Fibroblast of skin of abdomen (primary cell): ENCODE data around the gene CARD6.
"Not testable (repeated sequence)": the region's sequence is repeated elsewhere in the genome, so short reads cannot be mapped to it uniquely, and the experiment has no call there.

ENCODE experiments used
- DNase-seq: peaks from one replicate; pipeline ENCODE4 v3.0.0-alpha.2; 2013

Gene CARD6

DNA sequence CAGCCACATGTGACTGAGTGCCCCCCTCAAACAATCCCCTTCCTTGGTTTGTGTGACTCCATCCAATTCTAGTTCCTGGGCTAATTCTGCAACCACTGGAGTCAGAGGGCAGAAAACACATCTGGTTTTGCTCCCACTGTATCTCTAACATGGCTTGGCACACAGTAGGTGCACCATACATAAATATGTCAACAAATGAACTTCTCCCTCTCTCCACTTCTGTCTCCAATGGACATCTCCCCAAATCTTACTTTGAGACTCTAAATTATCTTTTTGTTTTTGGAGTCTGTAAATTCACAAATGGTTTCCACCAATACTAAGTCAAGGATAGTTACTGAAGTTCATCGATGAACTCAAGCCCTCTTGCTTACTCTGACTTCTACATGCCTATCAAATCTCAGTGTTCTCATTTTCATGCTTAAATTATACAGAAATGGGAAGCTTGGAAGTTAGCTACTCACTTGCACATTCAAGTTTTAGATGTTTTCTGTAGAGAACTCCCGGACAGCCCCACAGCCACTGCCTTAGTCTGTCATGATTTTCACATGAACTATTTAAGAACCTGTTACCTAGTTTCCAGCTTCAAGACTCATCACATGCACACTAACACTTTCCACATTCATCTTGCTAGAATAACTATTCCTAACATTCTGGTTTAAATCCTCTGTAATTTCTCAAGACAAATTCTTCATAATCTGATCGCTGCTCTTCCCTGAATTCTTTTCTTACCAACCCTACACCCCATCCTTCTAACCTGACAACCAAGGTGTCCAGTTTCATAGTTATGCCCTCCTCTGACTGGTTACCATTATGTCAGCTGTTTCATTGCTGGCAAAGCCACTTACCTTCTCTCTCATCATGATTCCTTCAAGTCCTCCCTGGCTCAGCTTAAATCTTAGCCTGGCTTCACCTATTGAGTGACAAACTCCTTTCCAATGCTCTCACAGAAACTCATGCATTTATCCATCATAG is 12.2 kb upstream of the CARD6 start:
- DNase-seq, result no peak

- DNase-seq, result no peak
Observed at GRCh38 chr5:40829748-40830533, 11.2 kb upstream of the CARD6 start.

- no peak for DNase-seq
Observed at GRCh38 chr5:40831346-40832210, 9.6 kb upstream of the CARD6 start.

DNA sequence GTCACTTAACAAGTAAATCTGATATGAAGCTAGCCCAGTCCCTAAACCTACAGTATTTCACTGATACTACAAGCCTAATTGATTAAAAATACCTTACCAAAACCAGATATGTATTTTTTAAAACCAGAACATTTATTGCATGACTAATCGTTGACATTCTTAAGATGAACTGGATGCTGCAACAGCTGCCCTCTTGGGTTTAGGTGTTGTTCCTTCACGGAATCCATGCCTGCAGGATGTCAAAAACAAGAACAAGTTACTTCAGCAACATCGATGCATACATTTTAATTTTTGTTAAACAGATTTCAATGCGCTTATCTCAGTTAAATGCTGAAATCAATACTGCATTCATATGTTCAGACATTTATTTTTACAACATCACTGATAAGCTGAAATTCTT is 8.8 kb upstream of the CARD6 start:
- DNase-seq, result no peak

DNA sequence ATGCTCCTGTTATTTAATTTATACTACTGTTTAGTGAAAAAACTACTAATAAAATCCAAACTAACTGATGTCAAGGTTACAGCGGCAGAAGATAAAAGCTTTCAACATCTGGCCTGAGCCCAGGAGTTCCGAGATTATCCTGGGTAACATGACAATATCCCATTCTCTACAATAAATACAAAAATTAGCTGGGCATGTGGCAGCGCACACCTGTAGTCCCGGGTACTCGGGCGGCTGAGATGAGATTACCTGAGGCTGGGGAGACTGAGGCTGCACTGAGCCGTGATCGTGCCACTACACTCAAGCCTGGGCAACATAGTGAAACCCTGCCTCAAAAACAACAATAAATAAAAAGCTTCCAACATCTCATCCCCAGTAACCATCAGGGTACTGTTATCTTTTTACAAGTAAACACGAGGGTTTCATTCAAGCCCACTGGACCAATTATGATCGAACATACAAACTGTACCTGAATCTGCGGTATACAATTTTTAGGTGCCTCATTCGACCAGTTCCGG is 7.4 kb upstream of the CARD6 start:
- no peak for DNase-seq

DNA sequence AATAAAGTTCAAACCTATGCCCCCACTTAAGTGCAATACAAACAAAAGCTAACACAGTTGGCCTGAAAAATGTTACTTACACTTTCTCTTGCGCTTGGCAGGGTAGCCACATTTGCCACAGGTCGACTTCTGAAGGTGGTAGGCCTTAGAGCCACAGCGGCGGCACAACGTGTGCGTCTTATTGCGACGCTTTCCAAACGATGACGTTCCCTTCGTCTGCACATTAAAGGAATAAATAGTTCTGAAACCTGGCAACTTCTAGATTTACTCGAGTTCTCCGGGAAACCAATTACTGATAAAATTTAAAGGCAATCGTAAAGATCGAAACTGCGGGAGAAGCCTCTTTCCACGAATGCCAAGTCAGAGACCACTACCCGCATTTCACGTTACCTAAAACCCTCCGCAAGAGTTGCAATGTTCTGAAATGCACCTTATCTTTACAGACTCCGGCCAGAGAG is 6.7 kb upstream of the CARD6 start:
- no peak for DNase-seq

GRCh38 chr5:40834849-40835787 is 6.0 kb upstream of the CARD6 start, which contains the start of gene RPL37:
Gene RPL37 (minus strand): TSS chr5:40835222. CDS start chr5:40835185, 37 bp downstream.
- DNase-seq, result peak; percentile 98

GRCh38 chr5:40838086-40838485 is 3.1 kb upstream of the CARD6 start:
- DNase-seq, result no peak

- DNase-seq, result no peak
Observed at GRCh38 chr5:40842351-40842750, 1.2 kb downstream of the CARD6 start.

GRCh38 chr5:40844565-40844964 is 3.4 kb downstream of the CARD6 start:
- DNase-seq, result no peak

- DNase-seq, result no peak
Observed at GRCh38 chr5:40846371-40846770, 5.2 kb downstream of the CARD6 start.

DNA sequence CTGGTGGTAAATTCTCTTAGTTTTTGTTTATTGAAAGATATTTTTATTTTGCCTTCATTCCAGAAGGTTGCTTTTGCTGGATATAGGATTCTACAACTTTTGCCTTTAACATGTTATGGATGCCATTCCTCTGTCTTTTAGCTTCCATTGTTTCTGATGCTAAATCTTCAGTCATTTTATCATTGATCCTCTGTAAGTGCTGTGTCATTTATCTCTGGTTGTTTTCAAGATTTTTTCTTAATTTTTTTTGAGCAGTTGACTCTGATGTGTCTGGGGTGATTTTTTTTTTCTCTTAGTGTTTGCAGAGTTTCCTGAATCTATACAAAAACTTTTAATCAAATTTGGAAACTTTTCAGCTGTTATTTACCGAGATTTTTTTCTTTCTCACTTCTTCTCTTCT is 6.4 kb downstream of the CARD6 start:
- DNase-seq, result no peak

GRCh38 chr5:40853632-40854192 is 12.5 kb downstream of the CARD6 start:
- DNase-seq, result no peak

GRCh38 chr5:40860711-40861110 is 19.5 kb downstream of the CARD6 start:
- DNase-seq, result no peak

DNA sequence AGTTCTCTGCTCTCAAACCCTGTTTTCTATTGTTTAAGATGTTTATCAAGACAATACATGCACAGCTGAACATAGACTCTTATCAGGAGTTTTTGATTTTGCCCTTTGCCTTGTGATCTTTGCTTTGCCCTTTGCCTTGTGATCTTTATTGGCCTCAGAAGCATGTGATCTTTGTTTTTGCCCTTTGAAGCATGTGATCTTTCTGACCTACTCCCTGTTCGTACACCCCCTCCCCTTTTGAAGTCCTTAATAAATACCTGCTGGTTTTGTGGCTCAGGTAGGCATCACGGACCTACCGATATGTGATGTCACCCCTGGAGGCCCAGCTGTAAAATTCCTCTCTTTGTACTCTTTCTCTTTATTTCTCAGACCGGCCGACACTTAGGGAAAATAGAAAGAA is 23.8 kb downstream of the CARD6 start:
- not testable (repeated sequence) for DNase-seq

- DNase-seq, result no peak
Observed at GRCh38 chr5:40866844-40867243, 25.7 kb downstream of the CARD6 start.

DNA sequence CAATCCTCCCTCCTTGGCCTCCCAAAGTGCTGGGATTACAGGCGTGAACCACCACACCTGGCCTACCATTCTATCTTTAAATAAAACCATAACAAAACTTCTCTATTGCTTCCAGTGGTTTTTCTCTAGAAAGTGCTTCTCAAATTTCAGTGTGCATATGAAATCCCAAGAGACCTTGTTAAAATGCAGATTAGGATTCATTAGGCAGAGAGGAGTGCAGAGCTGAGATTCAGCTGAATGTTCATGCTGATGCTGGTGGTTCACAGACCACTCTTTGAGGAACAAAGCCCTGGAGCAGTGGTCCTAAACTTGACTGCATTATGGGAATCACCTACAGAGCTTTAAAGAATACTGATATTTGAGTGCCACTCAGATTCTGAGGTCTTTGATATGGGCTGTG is 28.2 kb downstream of the CARD6 start:
- no peak for DNase-seq

- DNase-seq, result no peak
Observed at GRCh38 chr5:40871177-40871576, 30.0 kb downstream of the CARD6 start.

- DNase-seq, result not testable (repeated sequence)
Observed at GRCh38 chr5:40872253-40872652, 31.1 kb downstream of the CARD6 start.

DNA sequence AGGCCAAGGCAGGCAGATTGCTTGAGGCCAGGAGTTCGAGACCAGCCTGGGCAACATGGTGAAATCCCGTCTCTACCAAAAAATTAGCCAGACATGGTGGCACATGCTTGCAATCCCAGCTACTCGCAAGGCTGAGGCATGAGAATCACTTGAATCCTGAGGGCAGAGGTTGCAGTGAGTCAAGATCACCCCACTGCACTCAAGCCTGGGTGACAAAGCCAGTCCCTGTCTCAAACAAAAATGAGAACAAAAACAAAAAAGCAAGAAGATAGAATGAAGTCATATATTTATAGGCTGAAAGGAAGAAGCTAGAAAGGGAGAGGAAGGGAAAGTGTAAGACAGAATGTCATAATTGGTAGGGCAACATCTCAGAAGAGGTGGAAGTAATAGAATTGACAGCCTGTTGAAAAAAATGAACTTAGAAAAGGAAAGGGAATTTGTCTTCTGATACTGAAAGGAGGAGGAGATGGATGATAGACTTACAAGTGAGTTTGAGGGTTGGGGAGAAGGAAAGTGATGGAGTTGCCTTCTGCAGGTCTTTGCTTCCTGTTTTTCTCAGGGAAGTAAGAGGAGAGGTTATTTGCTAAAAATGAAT is 32.2 kb downstream of the CARD6 start:
- DNase-seq, result no peak
